ENCODE data around the gene NUDT14.

Gene NUDT14

GRCh38 chr14:105139831-105140239, 41.3 kb downstream of the NUDT14 start:
- Histone ChIP-seq H3K79me1 (replicated peaks; ENCODE audit: low read length, poor library complexity, severe bottlenecking) (no peaks in the 10 kb centered on the region), H3K9ac (ENCODE audit: low read length) (no peak overlapping the region), H3K4me2 (ENCODE audit: low read length, poor library complexity, severe bottlenecking) (no peak overlapping the region), H3K9me3 (ENCODE audit: control insufficient read depth, low read length) (peaks cover 14% of the 10 kb centered on the region), H4K91ac (ENCODE audit: low read length) (no peak overlapping the region), H3K18ac (ENCODE audit: low read depth in 1 of 2, low read length in 2 of 2) (no peak overlapping the region), H4K8ac (ENCODE audit: low read length) (no peak overlapping the region), H2BK5ac (ENCODE audit: low read depth, low read length, poor library complexity, severe bottlenecking) (no peak overlapping the region), H3K4me3 (ENCODE audit: insufficient read depth in 1 of 2, low read depth in 1 of 2, low read length in 2 of 2) (no peak overlapping the region), H3K23ac (ENCODE audit: low read length in 2 of 2) (no peak overlapping the region), H3K27me3 (ENCODE audit: control insufficient read depth in 1 of 2, insufficient read depth in 1 of 2, low read length in 2 of 2) (peaks cover 1 to 6% of the 10 kb centered on the region in 2 experiments), H2AFZ (ENCODE audit: low read depth, low read length) (no peak overlapping the region), H3K4ac (ENCODE audit: low read depth in 1 of 2, low read length in 2 of 2) (no peak overlapping the region), H2BK15ac (ENCODE audit: low read depth, poor library complexity, severe bottlenecking) (no peak overlapping the region), H3K14ac (ENCODE audit: low read length in 2 of 2) (no peak overlapping the region), H2BK12ac (ENCODE audit: low read length in 2 of 2) (no peak overlapping the region), H3K27ac (ENCODE audit: low read length, poor library complexity, severe bottlenecking) (no peak overlapping the region), H2AK5ac (ENCODE audit: low read length, severe bottlenecking) (no peak overlapping the region), H2BK120ac (ENCODE audit: low read depth, low read length) (no peak overlapping the region), H3K36me3 (ENCODE audit: control insufficient read depth in 1 of 2, insufficient read depth in 2 of 2, low read depth in 1 of 2, low read length in 2 of 2) (no peaks in the 10 kb centered on the region), H3K4me1 (ENCODE audit: control insufficient read depth, insufficient read depth, low read depth, low read length) (no peaks in the 10 kb centered on the region)
- WGBS, result 96% methylated on average over 4 of the region's 5 CpGs
- DNase-seq, result no peak

DNA sequence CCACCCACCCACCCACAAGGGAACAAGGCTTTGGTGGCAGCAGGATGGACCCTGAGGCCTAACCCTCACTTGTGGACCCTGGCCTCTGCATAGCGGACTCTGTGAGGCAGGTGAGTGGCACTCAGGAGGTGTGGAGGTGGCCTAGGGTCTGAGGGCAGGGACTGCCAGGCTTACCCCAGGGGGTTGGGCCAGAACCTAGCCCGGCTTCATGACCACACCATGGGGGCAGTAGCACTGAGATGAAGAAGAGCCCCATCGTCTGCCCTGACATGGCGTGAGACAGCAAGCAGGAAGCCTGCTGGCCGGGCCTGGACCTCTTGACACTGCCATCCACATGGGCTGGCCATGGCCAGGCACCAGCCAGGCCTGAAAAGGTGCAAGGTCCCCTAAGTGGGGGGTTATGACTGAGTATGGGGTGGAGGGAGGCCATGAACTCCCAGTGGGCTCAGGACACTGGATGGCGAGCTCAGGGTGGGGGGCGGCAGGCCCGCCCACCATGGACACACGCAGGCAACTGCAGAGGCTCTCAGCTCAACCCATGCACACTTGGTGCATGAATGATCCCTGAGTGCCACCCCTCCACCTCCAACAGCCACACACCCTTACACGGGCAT, 41.8 kb downstream of the NUDT14 start:
- no peak overlapping the region for H3K18ac ChIP-seq (ENCODE audit: low read depth in 1 of 2, low read length in 2 of 2)
- H3K9me3 ChIP-seq (ENCODE audit: control insufficient read depth, low read length), result peaks cover 14% of the 10 kb centered on the region
- peaks cover 5 to 6% of the 10 kb centered on the region in 2 experiments for H3K27me3 ChIP-seq (ENCODE audit: control insufficient read depth in 1 of 2, insufficient read depth in 1 of 2, low read length in 2 of 2)
- H3K9ac ChIP-seq (ENCODE audit: low read length), result no peak overlapping the region
- H2BK120ac ChIP-seq (ENCODE audit: low read depth, low read length), result no peak overlapping the region
- no peak overlapping the region for H2BK5ac ChIP-seq (ENCODE audit: low read depth, low read length, poor library complexity, severe bottlenecking)
- H3K23ac ChIP-seq (ENCODE audit: low read length in 2 of 2), result no peak overlapping the region
- H2AFZ ChIP-seq (ENCODE audit: low read depth, low read length), result no peak overlapping the region
- H2AK5ac ChIP-seq (ENCODE audit: low read length, severe bottlenecking), result no peak overlapping the region
- H4K8ac ChIP-seq (ENCODE audit: low read length), result no peak overlapping the region
- no peak overlapping the region for H4K91ac ChIP-seq (ENCODE audit: low read length)
- H3K4me1 ChIP-seq (ENCODE audit: control insufficient read depth, insufficient read depth, low read depth, low read length), result no peaks in the 10 kb centered on the region
- no peaks in the 10 kb centered on the region for H3K79me1 ChIP-seq (replicated peaks; ENCODE audit: low read length, poor library complexity, severe bottlenecking)
- H3K14ac ChIP-seq (ENCODE audit: low read length in 2 of 2), result no peak overlapping the region
- no peak overlapping the region for H2BK15ac ChIP-seq (ENCODE audit: low read depth, poor library complexity, severe bottlenecking)
- no peak overlapping the region for H3K4me2 ChIP-seq (ENCODE audit: low read length, poor library complexity, severe bottlenecking)
- no peak overlapping the region for H2BK12ac ChIP-seq (ENCODE audit: low read length in 2 of 2)
- H3K36me3 ChIP-seq (ENCODE audit: control insufficient read depth in 1 of 2, insufficient read depth in 2 of 2, low read depth in 1 of 2, low read length in 2 of 2), result no peaks in the 10 kb centered on the region
- no peak for DNase-seq
- no peak overlapping the region for H3K27ac ChIP-seq (ENCODE audit: low read length, poor library complexity, severe bottlenecking)
- H3K4ac ChIP-seq (ENCODE audit: low read depth in 1 of 2, low read length in 2 of 2), result no peak overlapping the region
- WGBS, result 74% methylated on average over 10 of the region's 10 CpGs
- no peak overlapping the region for H3K4me3 ChIP-seq (ENCODE audit: insufficient read depth in 1 of 2, low read depth in 1 of 2, low read length in 2 of 2)

- no peak overlapping the region for H2BK120ac ChIP-seq (ENCODE audit: low read depth, low read length)
- H4K91ac ChIP-seq (ENCODE audit: low read length), result no peak overlapping the region
- no peaks in the 10 kb centered on the region for H3K36me3 ChIP-seq (ENCODE audit: control insufficient read depth in 1 of 2, insufficient read depth in 2 of 2, low read depth in 1 of 2, low read length in 2 of 2)
- no peak overlapping the region for H3K9ac ChIP-seq (ENCODE audit: low read length)
- H4K8ac ChIP-seq (ENCODE audit: low read length), result no peak overlapping the region
- no peak overlapping the region for H2AK5ac ChIP-seq (ENCODE audit: low read length, severe bottlenecking)
- H3K18ac ChIP-seq (ENCODE audit: low read depth in 1 of 2, low read length in 2 of 2), result no peak overlapping the region
- no peak overlapping the region for H3K4me2 ChIP-seq (ENCODE audit: low read length, poor library complexity, severe bottlenecking)
- H3K14ac ChIP-seq (ENCODE audit: low read length in 2 of 2), result no peak overlapping the region
- H2AFZ ChIP-seq (ENCODE audit: low read depth, low read length), result no peak overlapping the region
- H3K9me3 ChIP-seq (ENCODE audit: control insufficient read depth, low read length), result peaks cover 14% of the 10 kb centered on the region
- no peaks in the 10 kb centered on the region for H3K79me1 ChIP-seq (replicated peaks; ENCODE audit: low read length, poor library complexity, severe bottlenecking)
- no peak overlapping the region for H3K4me3 ChIP-seq (ENCODE audit: insufficient read depth in 1 of 2, low read depth in 1 of 2, low read length in 2 of 2)
- no peak overlapping the region for H3K27ac ChIP-seq (ENCODE audit: low read length, poor library complexity, severe bottlenecking)
- no peak for DNase-seq
- no peak overlapping the region for H2BK15ac ChIP-seq (ENCODE audit: low read depth, poor library complexity, severe bottlenecking)
- 94% methylated on average over 15 of the region's 15 CpGs for WGBS
- no peak overlapping the region for H3K23ac ChIP-seq (ENCODE audit: low read length in 2 of 2)
- no peak overlapping the region for H2BK5ac ChIP-seq (ENCODE audit: low read depth, low read length, poor library complexity, severe bottlenecking)
- H2BK12ac ChIP-seq (ENCODE audit: low read length in 2 of 2), result no peak overlapping the region
- peaks cover 5 to 9% of the 10 kb centered on the region in 2 experiments for H3K27me3 ChIP-seq (ENCODE audit: control insufficient read depth in 1 of 2, insufficient read depth in 1 of 2, low read length in 2 of 2)
- no peaks in the 10 kb centered on the region for H3K4me1 ChIP-seq (ENCODE audit: control insufficient read depth, insufficient read depth, low read depth, low read length)
- H3K4ac ChIP-seq (ENCODE audit: low read depth in 1 of 2, low read length in 2 of 2), result no peak overlapping the region
These were observed 42.5 kb downstream of the NUDT14 start for GRCh38 chr14:105138551-105139111.

GRCh38 chr14:105138021-105138541, 43.0 kb downstream of the NUDT14 start:
- no peak overlapping the region for H2BK12ac ChIP-seq (ENCODE audit: low read length in 2 of 2)
- H3K18ac ChIP-seq (ENCODE audit: low read depth in 1 of 2, low read length in 2 of 2), result no peak overlapping the region
- H3K79me1 ChIP-seq (replicated peaks; ENCODE audit: low read length, poor library complexity, severe bottlenecking), result no peaks in the 10 kb centered on the region
- H3K9ac ChIP-seq (ENCODE audit: low read length), result no peak overlapping the region
- H3K4ac ChIP-seq (ENCODE audit: low read depth in 1 of 2, low read length in 2 of 2), result no peak overlapping the region
- no peak overlapping the region for H3K4me2 ChIP-seq (ENCODE audit: low read length, poor library complexity, severe bottlenecking)
- no peaks in the 10 kb centered on the region for H3K36me3 ChIP-seq (ENCODE audit: control insufficient read depth in 1 of 2, insufficient read depth in 2 of 2, low read depth in 1 of 2, low read length in 2 of 2)
- no peak overlapping the region for H3K27ac ChIP-seq (ENCODE audit: low read length, poor library complexity, severe bottlenecking)
- H3K4me3 ChIP-seq (ENCODE audit: insufficient read depth in 1 of 2, low read depth in 1 of 2, low read length in 2 of 2), result no peak overlapping the region
- H4K8ac ChIP-seq (ENCODE audit: low read length), result no peak overlapping the region
- 91% methylated on average over 18 of the region's 19 CpGs for WGBS
- H4K91ac ChIP-seq (ENCODE audit: low read length), result no peak overlapping the region
- no peak overlapping the region for H2BK120ac ChIP-seq (ENCODE audit: low read depth, low read length)
- no peak overlapping the region for H2AFZ ChIP-seq (ENCODE audit: low read depth, low read length)
- peaks cover 14% of the 10 kb centered on the region for H3K9me3 ChIP-seq (ENCODE audit: control insufficient read depth, low read length)
- H2BK15ac ChIP-seq (ENCODE audit: low read depth, poor library complexity, severe bottlenecking), result no peak overlapping the region
- no peaks in the 10 kb centered on the region for H3K4me1 ChIP-seq (ENCODE audit: control insufficient read depth, insufficient read depth, low read depth, low read length)
- H3K23ac ChIP-seq (ENCODE audit: low read length in 2 of 2), result no peak overlapping the region
- H2AK5ac ChIP-seq (ENCODE audit: low read length, severe bottlenecking), result no peak overlapping the region
- DNase-seq, result no peak
- no peak overlapping the region for H2BK5ac ChIP-seq (ENCODE audit: low read depth, low read length, poor library complexity, severe bottlenecking)
- H3K27me3 ChIP-seq (ENCODE audit: control insufficient read depth in 1 of 2, insufficient read depth in 1 of 2, low read length in 2 of 2), result peaks cover 5 to 13% of the 10 kb centered on the region in 2 experiments
- no peak overlapping the region for H3K14ac ChIP-seq (ENCODE audit: low read length in 2 of 2)
